Right lobe of liver (tissue), 4 donors: ENCODE data around the gene KCNH2.

Source experiments
- CTCF ChIP-seq, 4 donors: fragments of 200-600 bp in 3 of 4; fragments of 450-650 bp in 1 of 4; IDR thresholded peaks; one replicate each; pipeline versions ENCODE4 v1.5.1 to v1.8.0; 2016 to 2022; ENCODE audit warnings: antibody characterized with exemption in 4 of 4, mild to moderate bottlenecking in 2 of 4
- POLR2A ChIP-seq: fragments of 450-650 bp; IDR thresholded peaks from one replicate; pipeline ENCODE4 v1.6.1; 2017; ENCODE audit warnings: antibody characterized with exemption, mild to moderate bottlenecking
- donor health status: DM: no; HTN: no; CAD: no.
- donor health status: DM: no; HTN: no; CAD: no.
- donor health status: DM: no; HTN: yes; CAD: no.

- no peak for TF ChIP-seq CTCF (IDR thresholded peaks at IDR 0.05)
- TF ChIP-seq POLR2A, result no peak
Observed at GRCh38 chr7:150979713-150980390, 1.7 kb upstream of the KCNH2 start.
